Neural progenitor cell (in vitro differentiated cells): ENCODE results near the gene IGF2.

Source experiments
- CTCF ChIP-seq: fragments of 200-600 bp; sonication (generic); IDR thresholded peaks from 2 replicates; pipeline ENCODE4 v1.5.1; 2017; ENCODE audit warnings: antibody characterized with exemption, mild to moderate bottlenecking
- EZH2phosphoT487 ChIP-seq: fragments of 200-600 bp; sonication (generic); IDR thresholded peaks from 2 replicates; pipeline ENCODE4 v1.6.1; 2017; ENCODE audit warnings: antibody characterized with exemption

GRCh38 chr11:2088284-2088683 is 50.9 kb downstream of the IGF2 start:
- TF ChIP-seq CTCF (no peak), EZH2phosphoT487 (no peak)
